HG02759 (cell line): Measurements from ENCODE around the gene DIP2A.
"Not testable (repeated sequence)": the region's sequence is repeated elsewhere in the genome, so short reads cannot be mapped to it uniquely, and the experiment has no call there.

Experiments
- ATAC-seq: cut with Tn5 transposase; IDR thresholded peaks from one replicate; pipeline ENCODE4 v1.9.1; 2021; ENCODE audit warnings: mild to moderate bottlenecking, moderate library complexity; ENCODE audit not compliant: unreplicated experiment

DIP2A gene

DNA sequence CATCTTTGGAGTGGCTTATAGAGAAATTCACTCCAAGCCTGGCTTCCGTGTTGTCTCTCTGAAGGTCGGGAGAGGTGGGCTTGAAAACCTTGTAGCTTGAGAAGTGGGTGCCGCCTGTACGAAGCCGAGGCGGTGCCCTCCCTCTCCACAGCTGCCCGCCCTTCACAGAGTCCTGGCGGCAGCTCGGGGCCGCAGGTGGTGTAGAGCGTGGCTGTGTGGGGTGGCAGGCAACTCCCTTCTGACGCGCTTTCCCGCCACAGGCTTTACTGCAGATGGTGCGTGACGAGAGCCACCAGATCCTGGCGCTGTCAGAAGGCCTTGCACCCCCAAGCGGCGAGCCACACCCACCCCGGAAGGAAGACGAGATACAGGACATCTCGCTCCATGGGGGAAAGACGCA lies 33.1 kb upstream of the DIP2A start:
- no peak for ATAC-seq

DNA sequence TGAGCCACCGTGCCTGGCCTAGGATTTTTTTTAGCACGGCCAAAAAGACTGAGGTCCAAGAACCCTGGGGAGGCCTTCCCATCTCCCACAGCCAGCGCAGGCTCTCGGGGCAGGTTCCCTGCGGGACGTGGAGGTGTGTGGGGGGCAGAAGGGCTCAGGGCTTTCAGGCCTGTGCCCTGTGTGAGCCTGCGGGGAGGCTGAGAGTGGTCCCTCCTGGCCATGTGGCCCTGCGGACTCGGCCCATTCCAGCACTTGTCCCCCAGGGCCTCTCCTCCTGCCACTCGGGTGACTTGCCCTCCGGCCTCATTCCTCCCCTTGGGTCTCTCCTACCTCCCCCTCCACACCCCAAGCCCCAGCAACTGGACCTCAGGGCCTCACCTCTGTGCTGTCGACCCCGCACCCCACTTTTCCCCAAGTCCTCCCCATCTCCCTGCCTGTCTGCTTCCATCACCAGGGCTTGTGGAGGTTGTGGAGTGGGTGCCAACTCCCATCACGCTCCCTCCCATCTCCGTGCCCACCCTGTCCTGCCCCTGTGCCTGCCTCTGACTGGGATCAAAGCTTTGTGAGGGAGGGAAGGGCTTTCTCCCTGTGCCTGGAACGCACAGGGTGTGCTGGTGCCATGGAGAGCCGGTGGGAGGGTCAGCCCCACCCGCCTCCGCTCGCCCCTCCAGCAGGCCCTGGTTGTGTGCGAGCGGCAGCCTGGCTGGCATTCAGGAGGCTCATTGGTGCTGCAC lies 32.2 kb upstream of the DIP2A start:
- no peak for ATAC-seq

DNA sequence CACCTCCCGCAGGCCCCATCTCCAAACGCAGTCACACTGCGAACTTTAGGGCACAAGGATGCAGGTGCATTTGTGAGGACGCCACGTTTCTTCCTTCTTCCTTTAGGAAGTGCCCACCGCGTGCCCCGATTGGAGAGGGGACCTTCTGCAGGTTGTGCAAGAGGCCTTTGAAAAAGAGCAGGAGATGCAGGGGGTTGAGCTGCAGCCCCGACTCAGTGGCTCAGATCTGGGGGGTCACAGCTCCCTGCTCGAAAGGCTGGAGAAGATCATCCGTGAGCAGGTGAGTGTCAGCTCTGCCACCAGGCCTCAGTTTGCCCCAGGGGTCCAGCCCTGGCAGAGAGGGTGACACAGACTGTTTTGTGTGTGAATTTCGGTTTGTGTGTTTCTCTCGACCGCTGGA lies 31.2 kb upstream of the DIP2A start:
- ATAC-seq: no peak

DNA sequence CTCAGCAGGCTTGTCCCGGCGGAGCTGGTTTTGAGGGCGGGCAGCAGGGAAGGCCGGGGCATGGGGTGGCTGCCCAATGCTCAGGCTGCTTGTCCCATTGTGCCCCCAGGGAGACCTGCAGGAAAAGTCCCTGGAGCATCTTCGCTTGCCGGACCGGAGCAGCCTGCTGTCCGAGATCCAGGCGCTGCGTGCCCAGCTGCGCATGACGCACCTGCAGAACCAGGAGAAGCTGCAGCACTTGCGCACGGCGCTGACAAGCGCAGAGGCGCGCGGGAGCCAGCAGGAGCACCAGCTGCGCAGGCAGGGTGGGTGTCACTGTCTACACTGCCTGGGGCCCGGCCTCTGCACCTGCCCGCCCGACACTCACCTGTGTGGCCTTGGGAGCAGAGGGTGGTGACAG lies 30.4 kb upstream of the DIP2A start:
- no peak for ATAC-seq

DNA sequence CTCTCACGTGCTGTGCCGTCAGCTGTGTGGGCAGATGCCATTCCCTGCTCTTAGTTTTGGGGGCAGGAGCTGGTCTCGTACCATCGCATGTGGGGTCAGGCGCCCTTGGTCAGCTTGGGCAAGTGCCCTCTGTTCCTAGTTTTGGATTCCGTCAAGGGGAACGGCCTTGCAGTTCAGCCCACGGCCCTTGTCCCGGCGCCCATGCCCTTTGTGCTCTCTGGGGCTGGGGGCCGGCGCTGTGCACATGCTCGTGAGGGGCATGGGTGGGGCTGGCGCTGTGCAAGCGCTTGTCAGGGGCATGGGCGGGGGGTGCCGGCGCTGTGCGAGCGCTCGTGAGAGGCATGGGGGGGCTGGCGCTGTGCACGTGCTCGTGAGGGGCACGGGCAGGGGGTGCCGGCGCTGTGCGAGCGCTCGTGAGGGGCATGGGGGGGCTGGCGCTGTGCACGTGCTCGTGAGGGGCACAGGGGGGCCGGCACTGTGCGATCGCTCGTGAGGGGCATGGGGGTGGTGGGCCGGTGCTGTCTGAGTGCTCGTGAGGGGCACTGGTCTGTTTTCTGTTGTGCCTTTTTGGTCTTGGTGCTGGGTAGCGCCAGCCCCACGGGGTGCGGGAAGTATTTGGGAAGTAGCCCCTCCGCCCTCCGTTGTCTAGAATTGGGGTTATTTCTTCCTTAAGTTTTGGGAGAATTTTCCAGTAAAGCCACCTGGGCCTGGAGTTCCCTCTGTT lies 29.5 kb upstream of the DIP2A start:
- ATAC-seq: no peak

DNA sequence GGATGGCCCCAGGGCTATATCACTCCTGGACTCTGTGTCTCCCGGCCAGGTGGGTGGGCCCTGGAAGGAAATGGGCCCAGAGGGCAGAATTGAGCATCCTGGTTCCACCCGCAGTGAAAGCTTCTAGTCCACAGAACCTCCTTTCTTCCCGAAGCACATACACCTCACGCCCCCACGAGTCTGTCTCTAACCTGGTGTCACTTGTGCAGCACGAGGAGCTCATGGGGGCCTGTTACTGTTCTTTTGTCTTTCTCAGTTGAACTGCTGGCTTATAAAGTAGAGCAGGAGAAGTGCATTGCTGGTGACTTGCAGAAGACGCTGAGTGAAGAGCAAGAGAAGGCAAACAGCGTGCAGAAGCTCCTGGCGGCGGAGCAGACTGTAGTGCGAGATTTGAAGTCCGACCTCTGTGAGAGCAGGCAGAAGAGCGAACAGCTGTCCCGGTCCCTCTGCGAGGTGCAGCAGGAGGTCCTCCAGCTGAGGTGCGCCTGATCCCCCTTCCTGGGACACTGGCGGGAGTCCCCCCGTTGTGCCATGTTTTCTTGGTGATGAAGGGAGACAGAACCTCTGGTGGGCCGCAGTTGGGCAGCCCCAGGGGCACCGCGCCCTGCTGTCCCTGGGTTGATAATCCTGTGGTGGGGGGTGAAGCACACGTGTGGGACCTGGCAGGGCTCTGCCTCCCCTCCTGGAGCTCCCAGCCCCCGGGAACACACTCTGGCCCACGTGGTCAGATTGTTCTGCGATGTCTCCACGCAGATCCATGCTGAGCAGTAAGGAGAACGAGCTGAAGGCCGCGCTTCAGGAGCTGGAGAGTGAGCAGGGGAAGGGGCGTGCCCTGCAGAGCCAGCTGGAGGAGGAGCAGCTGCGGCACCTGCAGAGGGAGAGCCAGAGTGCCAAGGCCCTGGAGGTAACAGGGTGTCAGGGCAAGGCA lies 28.7 kb upstream of the DIP2A start:
- no peak for ATAC-seq

DNA sequence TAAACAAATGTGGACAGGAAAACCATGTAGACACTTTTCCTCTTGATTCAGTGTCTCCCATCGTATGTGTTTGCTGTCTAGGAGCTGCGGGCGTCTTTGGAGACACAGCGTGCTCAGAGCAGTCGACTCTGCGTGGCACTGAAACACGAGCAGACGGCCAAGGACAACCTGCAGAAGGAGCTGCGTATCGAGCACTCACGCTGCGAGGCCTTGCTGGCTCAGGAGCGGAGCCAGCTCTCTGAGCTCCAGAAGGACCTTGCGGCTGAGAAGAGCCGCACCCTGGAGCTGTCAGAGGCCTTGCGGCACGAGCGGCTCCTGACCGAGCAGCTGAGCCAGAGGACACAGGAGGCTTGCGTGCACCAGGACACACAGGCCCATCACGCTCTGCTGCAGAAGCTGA lies 27.2 kb upstream of the DIP2A start:
- no peak for ATAC-seq

DNA sequence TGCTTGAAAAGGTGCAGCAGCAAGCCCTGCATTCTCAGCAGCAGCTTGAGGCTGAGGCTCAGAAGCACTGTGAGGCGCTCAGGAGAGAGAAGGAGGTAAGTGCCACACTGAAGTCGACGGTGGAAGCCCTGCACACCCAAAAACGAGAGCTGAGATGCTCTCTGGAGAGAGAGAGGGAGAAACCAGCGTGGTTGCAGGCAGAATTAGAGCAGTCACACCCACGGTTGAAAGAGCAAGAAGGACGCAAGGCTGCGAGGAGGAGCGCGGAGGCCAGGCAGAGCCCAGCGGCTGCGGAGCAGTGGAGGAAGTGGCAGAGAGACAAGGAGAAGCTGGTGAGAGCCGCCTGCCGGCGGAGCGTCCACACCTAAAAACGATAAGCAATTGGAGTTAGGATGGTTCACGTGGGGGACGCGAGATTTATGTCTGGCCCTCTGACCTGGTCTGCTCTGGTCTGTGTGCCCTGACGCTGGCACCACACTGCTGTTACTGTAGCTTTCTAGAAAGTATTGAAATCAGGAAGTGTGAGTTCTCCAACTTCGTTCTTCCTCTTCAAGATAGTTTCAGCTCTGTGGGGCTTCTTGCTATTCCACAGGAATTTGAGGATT lies 26.7 kb upstream of the DIP2A start:
- ATAC-seq: no peak

DNA sequence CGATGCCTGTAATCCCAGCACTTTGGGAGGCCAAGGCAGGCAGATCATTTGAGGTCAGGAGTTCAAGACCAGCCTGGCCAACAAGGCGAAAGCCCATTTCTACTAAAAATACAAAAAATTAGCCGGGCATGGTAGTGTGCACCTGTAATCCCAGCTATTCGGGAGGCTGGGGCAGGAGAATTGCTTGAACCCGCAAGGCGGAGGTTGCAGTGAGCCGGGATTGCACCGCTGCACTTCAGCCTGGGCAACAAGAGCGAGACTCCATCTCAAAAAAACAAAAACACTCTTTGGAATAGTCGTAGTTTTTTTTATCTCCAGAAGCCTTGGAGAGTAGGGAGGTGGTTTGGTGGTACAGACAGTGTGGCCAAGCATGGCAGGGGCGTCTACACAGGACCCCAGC lies 25.6 kb upstream of the DIP2A start:
- not testable (repeated sequence) for ATAC-seq

DNA sequence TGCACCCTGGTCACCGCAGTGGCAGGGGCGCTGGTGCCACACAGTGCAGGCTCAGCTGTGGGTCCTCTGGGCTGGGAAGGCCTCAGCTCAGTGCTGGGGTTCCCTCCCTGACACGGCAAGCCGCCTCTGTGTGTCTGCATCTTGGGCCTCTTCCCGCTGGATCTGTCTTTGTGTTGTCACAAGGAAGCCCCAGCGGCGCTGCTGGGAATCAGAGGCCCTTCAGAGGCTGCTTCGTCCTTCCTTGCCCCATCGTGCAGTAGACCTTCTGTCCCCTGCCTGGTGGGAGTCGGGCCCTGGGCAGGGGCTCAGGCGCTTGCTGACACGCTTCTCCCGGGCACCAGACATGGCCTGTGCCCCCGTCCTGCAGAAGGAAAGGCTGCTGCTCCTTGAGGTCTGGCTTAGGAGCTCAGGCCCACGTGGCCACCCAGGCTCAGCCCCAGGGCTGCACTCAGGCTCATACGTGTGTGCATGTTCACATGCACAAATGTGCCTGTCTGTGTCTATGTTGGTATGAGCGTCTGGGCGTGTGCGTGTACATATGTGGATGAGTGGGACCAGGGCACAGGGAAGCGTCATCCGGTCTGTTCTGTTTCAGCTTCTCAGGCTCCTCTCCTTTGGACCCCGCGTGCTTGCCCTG lies 24.3 kb upstream of the DIP2A start:
- no peak for ATAC-seq

DNA sequence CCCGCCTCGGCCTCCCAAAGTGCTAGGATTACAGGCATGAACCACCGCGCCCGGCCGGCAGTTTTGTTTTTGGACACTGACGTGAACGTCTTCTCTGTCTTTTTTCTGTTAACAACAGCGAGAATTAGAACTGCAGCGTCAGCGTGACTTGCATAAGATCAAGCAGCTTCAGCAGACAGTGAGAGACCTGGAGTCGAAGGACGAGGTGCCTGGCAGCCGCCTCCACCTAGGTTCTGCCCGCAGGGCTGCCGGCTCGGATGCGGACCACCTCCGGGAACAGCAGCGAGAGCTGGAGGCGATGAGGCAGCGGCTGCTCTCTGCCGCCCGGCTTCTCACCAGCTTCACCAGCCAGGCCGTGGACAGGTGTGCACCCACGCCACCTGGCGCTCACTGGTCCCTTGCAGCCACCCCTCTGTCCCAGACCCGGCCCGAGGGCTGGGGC lies 22.9 kb upstream of the DIP2A start:
- ATAC-seq: no peak

DNA sequence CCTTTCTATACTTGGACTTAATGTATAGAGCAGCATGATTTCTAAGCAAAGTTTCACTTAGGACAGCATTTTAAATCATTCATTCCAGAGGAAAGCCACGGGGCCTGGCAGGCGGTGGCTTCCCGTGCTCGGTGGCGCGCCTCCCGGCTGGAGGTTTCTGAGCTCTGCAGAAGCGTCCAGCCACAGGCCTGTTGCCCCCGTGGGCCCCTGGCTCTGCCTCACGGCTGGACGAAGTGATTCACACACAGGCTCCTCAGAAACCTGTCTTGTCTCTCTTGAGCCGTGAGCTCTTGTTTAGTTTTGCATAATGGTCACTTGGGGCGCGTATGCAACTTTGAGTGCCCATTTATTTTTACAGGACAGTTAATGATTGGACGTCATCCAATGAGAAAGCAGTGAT lies 22.1 kb upstream of the DIP2A start:
- no peak for ATAC-seq

DNA sequence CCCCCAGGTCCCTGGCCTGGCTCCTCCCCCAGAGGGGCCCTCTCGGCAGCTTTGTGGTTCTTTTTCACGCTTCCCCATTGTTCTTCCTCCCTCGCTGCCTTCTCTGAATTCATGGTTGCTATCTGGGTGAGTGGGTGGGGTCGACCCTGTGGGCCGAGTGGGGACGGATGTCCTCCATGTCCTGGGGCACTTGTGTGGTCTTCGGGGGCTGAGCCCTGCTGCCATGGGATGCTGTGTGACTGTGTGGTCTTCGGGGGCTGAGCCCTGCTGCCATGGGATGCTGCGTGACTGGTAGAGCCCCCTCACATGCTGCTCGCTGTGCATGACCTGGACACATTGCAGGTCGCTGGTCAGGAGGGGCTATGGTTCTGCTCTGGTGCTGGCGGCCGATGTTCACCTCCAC lies 21.6 kb upstream of the DIP2A start:
- no peak for ATAC-seq

DNA sequence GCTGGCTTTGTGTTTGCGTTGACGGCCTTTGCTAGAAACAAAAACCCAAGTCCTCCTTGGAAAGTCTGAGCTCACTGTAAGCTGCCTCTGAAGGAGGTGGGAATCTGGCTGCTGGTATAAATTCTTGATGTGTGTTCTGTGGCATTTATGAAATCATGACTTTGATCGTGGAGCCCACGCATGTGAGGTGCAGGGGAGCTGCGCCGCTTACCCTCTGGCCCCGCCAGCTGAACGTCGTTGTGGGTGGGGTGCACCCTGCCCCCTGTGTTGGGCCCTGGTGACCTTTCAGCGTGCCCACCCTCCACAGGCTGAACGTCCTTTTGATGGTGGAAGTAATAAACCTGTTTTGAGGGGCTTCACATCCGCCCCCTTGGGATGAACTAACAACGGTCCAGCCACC lies 21.2 kb upstream of the DIP2A start:
- no peak for ATAC-seq

DNA sequence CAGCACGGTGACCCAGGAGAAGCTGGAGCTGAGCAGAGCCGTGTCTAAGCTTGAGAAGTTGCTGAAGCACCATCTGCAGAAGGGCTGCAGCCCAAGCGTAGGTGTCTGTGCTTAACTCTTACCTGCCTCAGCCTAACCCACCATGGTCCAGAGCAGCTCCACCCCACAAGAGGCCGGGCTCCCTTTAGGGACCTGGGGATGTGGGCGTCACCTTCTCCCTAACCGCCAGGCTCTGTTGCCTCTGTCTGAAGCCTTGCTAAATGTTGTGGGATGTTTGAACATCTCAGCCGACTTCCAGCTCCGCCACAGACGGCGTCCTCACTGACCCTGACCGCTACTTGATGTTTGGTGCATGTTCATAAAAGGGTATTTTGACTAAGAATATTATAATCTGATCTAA lies 20.4 kb upstream of the DIP2A start:
- ATAC-seq: no peak

DNA sequence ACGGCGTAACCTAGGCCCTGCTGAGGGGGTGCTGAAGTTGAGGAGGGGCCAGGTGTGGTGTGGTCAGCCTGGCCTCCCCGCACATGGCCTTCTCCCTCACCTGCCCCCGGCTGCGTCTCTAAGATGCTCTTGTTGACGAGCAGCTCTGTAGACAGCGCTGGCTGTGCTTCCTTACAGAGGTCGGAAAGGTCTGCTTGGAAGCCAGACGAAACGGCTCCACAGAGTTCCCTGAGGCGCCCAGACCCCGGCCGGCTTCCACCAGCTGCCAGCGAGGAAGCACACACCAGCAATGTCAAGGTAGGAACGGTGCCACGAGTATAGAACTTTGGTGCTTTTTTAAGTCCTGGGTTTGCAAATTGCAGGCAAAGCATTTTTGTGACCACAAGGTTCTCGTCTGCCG lies 18.8 kb upstream of the DIP2A start:
- ATAC-seq: no peak

DNA sequence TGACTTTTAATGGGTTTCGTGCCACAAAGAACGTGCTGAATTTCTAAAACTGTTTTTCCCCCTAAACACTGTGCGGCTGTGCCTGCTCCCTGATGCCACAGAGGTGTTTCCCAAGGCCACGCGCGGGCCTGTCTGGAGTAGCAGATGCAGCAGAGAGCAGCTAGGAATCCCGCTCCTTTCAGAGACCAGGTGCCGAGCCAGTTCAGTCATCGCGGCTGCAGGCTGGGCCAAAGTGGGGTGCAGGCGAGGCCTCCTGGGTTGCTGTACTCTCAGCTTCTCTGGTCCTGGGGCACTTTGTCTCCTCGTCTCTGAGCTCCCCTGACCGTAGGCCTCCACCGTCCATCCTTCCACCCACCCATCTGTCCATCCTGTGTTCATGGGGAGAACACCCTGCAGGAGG lies 17.4 kb upstream of the DIP2A start:
- ATAC-seq: no peak

DNA sequence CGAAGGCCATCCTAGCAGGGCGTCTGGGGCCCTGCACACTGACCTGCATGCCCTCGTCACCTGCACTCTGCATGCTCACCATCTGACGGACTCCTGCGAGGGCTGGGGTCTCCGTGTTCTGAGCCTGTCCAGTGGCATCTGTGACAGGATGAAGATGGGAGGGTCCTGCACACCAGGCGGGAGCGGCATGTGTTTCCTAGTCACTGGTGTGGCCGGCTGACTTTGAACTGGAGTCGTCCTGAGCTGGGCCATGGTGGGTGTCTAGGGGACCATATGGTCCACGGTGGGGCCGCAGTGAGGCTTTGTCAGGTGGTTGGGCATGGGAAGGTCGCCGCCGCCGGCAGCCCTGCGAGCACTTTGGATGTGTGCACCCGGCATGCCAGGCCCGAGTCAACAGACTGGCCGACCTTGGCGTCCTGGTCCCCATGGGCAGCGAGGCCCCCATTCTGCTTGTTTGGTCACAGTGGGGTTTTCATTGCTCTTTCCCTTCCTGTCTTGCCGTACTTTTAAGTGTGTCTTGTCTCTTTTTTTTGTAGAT lies 16.7 kb upstream of the DIP2A start:
- ATAC-seq: no peak

DNA sequence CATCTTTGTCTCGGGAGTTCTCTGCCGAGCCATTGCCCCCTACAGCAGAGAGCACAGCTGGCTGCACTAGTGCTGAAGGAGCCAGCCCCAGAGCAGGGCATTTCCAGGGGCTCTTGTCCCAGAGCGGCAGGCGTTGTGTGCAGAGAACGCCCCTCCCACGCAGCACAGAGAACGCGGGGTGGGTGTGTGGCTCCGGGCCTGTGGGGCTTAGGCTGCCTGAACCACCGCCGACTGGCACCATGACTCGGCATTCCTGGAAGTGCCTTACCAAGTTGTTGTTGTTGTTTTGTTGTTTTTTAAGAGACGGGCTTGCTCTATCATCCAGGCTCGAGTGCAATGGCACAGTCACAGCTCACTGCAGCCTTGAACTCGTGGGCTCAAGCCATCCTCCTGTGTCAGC lies 15.8 kb upstream of the DIP2A start:
- no peak for ATAC-seq

DNA sequence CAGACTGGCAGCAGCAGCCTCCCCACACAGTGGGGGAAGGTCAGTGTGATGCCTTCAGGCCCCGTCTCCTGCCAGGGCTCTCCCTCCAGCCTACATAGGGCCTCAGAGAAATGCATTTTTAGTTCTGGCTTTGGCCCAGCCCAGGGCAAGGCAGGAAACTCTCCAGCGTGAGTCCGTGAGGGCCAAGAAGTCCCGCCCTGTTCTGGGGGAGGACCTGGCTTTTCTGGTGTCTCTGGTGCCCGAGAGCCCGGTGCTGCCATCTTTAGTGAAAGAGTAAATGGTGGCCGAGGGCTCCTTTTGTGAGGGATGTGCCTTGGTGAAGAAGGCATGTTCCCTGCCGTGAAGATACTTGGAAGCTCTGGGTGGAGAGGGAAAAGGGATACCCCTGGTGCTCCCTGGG lies 14.8 kb upstream of the DIP2A start:
- no peak for ATAC-seq
